ENCODE data around the gene VASH2. TPM values are rescaled to one million over a fixed set of nuclear protein-coding genes. Genes with fewer than 3 reads are reported as not detected.

The VASH2 gene
- total RNA-seq, 2 donors from 2014 or later, result 1.6 TPM; not detected in 1

DNA sequence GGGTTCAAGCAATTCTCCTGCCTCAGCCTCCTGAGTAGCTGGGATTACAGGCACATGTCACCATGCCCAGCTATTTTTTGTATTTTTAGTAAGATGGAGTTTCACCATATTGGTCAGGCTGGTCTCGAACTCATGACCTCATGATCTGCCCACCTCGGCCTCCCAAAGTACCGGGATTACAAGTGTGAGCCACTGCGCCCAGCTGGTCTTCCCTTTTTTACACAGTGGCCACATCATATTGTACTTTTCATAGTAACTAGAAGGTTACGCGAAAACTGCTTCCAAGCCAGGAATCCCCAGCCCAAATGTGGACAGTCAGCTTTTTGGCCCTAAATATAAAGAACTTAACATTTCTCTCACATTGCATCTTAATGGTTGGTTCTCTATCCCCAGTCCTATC lies 4.2 kb downstream of the VASH2 start:
- 91 to 94% methylated on average over 6 of the region's 6 CpGs for WGBS, 2 donors
- intact Hi-C loops (cut with DNase I), result no loop called here
- no peak for TF ChIP-seq POLR2A (IDR thresholded peaks at IDR 0.05)
- TF ChIP-seq, protein P1, sequence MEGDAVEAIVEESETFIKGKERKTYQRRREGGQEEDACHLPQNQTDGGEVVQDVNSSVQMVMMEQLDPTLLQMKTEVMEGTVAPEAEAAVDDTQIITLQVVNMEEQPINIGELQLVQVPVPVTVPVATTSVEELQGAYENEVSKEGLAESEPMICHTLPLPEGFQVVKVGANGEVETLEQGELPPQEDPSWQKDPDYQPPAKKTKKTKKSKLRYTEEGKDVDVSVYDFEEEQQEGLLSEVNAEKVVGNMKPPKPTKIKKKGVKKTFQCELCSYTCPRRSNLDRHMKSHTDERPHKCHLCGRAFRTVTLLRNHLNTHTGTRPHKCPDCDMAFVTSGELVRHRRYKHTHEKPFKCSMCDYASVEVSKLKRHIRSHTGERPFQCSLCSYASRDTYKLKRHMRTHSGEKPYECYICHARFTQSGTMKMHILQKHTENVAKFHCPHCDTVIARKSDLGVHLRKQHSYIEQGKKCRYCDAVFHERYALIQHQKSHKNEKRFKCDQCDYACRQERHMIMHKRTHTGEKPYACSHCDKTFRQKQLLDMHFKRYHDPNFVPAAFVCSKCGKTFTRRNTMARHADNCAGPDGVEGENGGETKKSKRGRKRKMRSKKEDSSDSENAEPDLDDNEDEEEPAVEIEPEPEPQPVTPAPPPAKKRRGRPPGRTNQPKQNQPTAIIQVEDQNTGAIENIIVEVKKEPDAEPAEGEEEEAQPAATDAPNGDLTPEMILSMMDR (IDR thresholded peaks at IDR 0.05), result no peak

DNA sequence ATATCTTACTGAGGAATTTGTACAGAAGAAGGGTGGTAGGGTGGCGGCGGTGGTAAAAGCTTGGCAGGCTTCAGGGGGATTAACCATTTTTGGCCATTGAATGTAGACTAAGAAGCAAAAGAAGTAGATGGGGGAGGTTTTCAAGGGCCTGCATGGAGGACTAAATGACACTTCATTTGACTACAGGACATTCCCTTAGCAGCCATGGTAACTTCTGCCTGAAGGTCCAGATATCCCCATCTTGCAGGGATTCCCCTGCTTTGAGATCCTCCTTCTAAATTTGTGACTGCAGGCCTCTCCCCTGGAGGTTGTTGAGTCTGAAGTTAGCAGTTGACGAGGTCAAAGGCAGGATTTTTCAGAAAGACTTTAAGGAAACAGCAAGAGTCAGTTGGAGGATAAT lies 4.8 kb downstream of the VASH2 start:
- Histone ChIP-seq H3K27me3 (peaks cover 0 to 3% of the 10 kb centered on the region in 2 donors), H3K27ac (no peak overlapping the region), H3K9me3 (no peaks in the 10 kb centered on the region), H3K4me1 (peaks cover 21% of the 10 kb centered on the region), H3K36me3 (replicated peaks in 1 of 2; ENCODE audit: insufficient read depth in 1 of 2, low read depth in 2 of 2) (no peaks in the 10 kb centered on the region), H3K4me3 (no peak overlapping the region)
- WGBS, 2 donors, result 83 to 85% methylated on average over 3 of the region's 3 CpGs
- no peak for DNase-seq
- no peak for TF ChIP-seq POLR2A (IDR thresholded peaks at IDR 0.05)
- TF ChIP-seq, protein P1 (IDR thresholded peaks at IDR 0.05), result no peak
- ATAC-seq, result no peak
- intact Hi-C loops (cut with DNase I), result no loop called here

More for the DNA sequence above, 4.2 kb downstream of the VASH2 start:
- ATAC-seq, result no peak
- no peak for DNase-seq
- peaks cover 25% of the 10 kb centered on the region for H3K4me1 ChIP-seq
- peaks cover 0 to 3% of the 10 kb centered on the region in 2 donors for H3K27me3 ChIP-seq
- H3K4me3 ChIP-seq, result no peak overlapping the region
- no peaks in the 10 kb centered on the region for H3K9me3 ChIP-seq
- H3K36me3 ChIP-seq (replicated peaks in 1 of 2; ENCODE audit: insufficient read depth in 1 of 2, low read depth in 2 of 2), result no peaks in the 10 kb centered on the region
- H3K27ac ChIP-seq, result no peak overlapping the region

DNA sequence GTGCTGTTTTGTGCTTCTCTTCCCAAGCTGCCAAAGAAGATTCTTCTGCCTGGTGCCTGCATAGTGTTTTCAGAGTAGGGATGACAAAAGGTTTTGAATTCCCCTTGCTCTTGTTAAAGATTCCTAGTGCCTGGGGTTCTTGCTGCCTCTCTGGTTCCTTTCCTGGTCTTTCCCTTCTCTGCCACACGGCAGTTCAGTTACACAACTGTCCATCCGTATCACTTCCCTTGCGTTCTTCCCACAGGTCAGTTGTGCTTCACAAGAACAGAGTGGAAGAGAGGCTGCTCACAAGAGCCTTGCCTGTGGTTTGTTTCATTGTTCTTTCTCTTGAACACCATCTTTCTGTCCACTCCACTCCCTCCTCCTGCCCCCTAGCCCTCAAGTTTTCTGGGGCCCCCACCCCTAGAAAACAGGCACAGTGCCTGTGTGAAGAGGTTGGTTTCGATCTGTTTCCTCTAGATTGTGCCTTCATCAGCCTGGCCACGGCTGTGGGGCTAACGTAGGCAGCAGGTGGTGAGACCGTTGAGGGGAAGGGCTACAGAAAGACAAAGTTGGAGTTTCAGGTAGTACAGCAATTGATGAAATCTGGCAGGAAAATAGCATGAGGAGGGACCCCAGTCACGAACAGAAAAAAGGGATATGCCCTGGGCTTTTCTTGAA lies 5.8 kb downstream of the VASH2 start:
- intact Hi-C loops (cut with DNase I), result no loop called here
- TF ChIP-seq, protein P1 (IDR thresholded peaks at IDR 0.05), result no peak
- no peak for TF ChIP-seq POLR2A (IDR thresholded peaks at IDR 0.05)
- WGBS, 2 donors, result 46 to 63% methylated on average over 8 of the region's 8 CpGs
- peaks cover 0 to under 1% of the 10 kb centered on the region in 2 donors for H3K27me3 ChIP-seq
- ATAC-seq (no peak), DNase-seq (no peak)
- H3K4me1 ChIP-seq, result peaks cover 11% of the 10 kb centered on the region
- H3K4me3 ChIP-seq, result no peak overlapping the region
- H3K36me3 ChIP-seq (replicated peaks in 1 of 2; ENCODE audit: insufficient read depth in 1 of 2, low read depth in 2 of 2), result no peaks in the 10 kb centered on the region
- H3K9me3 ChIP-seq, result no peaks in the 10 kb centered on the region
- H3K27ac ChIP-seq, result no peak overlapping the region

DNA sequence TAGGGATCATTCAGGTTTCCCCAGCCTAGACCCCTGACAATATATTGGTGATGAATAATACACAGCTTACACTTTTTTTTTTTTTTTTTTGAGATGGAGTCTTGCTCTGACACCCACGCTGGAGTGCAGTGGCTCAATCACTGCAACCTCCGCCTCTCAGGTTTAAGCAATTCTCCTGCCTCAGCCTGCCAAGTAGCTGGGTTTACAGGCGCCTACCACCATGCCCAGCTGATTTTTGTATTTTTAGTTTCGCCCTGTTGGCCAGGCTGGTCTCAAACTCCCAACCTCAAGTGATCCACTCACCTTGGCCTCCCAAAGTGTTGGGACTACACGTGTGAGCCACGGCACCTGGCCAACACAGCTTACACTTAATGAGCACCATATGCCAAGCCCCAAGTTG lies 7.2 kb downstream of the VASH2 start:
- Histone ChIP-seq H3K4me1 (no peaks in the 10 kb centered on the region), H3K27ac (no peak overlapping the region), H3K36me3 (replicated peaks in 1 of 2; ENCODE audit: insufficient read depth in 1 of 2, low read depth in 2 of 2) (no peaks in the 10 kb centered on the region), H3K4me3 (no peak overlapping the region), H3K9me3 (no peaks in the 10 kb centered on the region), H3K27me3 (no peaks in the 10 kb centered on the region)
- WGBS, 2 donors, result 77 to 82% methylated on average over 6 of the region's 6 CpGs
- ATAC-seq, result no peak
- no peak for DNase-seq
- TF ChIP-seq, protein P1 (IDR thresholded peaks at IDR 0.05), result no peak
- TF ChIP-seq POLR2A (IDR thresholded peaks at IDR 0.05), result no peak
- intact Hi-C loops (cut with DNase I), result no loop called here

DNA sequence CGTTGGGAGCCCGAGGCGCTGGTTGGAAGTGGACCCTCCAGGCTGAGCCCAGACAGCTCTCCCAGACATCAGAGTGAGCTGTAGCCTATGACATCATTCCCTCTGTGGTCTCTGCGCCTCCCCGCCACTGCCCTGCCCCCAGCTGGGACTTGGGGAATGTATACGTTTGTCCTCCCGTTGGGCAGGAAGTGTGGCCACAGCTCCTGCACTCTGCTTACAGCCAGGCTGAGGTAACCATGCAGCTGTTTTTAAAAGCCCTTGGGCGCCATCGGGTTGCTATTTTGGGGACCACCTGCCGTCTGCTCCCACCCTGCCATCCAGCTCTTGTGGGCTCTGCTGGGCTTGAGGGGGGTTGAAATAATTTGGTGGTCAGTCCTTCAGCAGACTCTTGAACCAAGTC lies 7.8 kb downstream of the VASH2 start:
- ATAC-seq (no peak), DNase-seq (no peak)
- TF ChIP-seq, protein P1 (IDR thresholded peaks at IDR 0.05), result no peak
- TF ChIP-seq POLR2A (IDR thresholded peaks at IDR 0.05), result no peak
- no peaks in the 10 kb centered on the region for H3K36me3 ChIP-seq (replicated peaks in 1 of 2; ENCODE audit: insufficient read depth in 1 of 2, low read depth in 2 of 2)
- no peak overlapping the region for H3K27ac ChIP-seq
- WGBS, 2 donors, result 68 to 74% methylated on average over 10 of the region's 10 CpGs
- H3K4me1 ChIP-seq, result no peaks in the 10 kb centered on the region
- H3K9me3 ChIP-seq, result no peaks in the 10 kb centered on the region
- no peak overlapping the region for H3K4me3 ChIP-seq
- H3K27me3 ChIP-seq, result no peaks in the 10 kb centered on the region
- intact Hi-C loops (cut with DNase I), result no loop called here
